K562 (cell line): ENCODE data around the gene ANXA4. TPM values are rescaled to one million over a fixed set of nuclear protein-coding genes. Genes with fewer than 3 reads are reported as not detected.
A peak's percentile ranks its signal among the peaks of the same experiment; 100 is the strongest.

Experiments used
- COPS2 ChIP-seq: fragments of 450-650 bp; conservative IDR thresholded peaks from 2 replicates; pipeline ENCODE4 v1.6.1; 2016; ENCODE audit warnings: mild to moderate bottlenecking, moderate library complexity
- CREM ChIP-seq: IDR thresholded peaks from 2 replicates; pipeline ENCODE4 v1.6.1; 2014; ENCODE audit warnings: antibody characterized with exemption, low read depth
- EP300 ChIP-seq: IDR thresholded peaks from 2 replicates; pipeline ENCODE4 v1.6.1; 2012; ENCODE audit warnings: low read length, improper control_type of control experiment
- HMGN3 ChIP-seq: IDR thresholded peaks from 2 replicates; pipeline ENCODE4 v1.6.1; 2011; ENCODE audit warnings: borderline replicate concordance, low read depth, mild to moderate bottlenecking, mixed read lengths, low read length; ENCODE audit not compliant: insufficient read length; ENCODE audit errors: extremely low read depth
- HNRNPLL ChIP-seq: fragments of 200-400 bp; formaldehyde crosslinking; IDR thresholded peaks from 2 replicates; pipeline ENCODE4 v1.6.1; 2017; ENCODE audit warnings: low read length, low read depth, mild to moderate bottlenecking; ENCODE audit not compliant: poor library complexity, severe bottlenecking
- KLF16 ChIP-seq: IDR thresholded peaks from 2 replicates; pipeline ENCODE4 v1.6.1; 2016; ENCODE audit warnings: antibody characterized with exemption
- MEF2D ChIP-seq: conservative IDR thresholded peaks from 2 replicates; pipeline ENCODE4 v1.6.1; 2016; ENCODE audit warnings: low read depth, missing genetic modification characterization, missing compliant biosample characterization
- MXD1 ChIP-seq: fragments of 250-450 bp; sonication (Bioruptor Pico); IDR thresholded peaks from 2 replicates; pipeline ENCODE4 v1.8.0; 2021; ENCODE audit warnings: borderline replicate concordance, mild to moderate bottlenecking, moderate library complexity; ENCODE audit not compliant: poor library complexity, severe bottlenecking
- NR0B1 ChIP-seq: fragments of 450-650 bp; IDR thresholded peaks from one replicate; pipeline ENCODE4 v1.6.1; 2018; ENCODE audit warnings: mild to moderate bottlenecking, moderate library complexity; ENCODE audit not compliant: partially characterized antibody
- PTTG1 ChIP-seq: fragments of 450-650 bp; IDR thresholded peaks from 2 replicates; pipeline ENCODE4 v1.6.1; 2016; ENCODE audit warnings: low read depth, mild to moderate bottlenecking, missing genetic modification characterization, missing compliant biosample characterization
- RREB1 ChIP-seq: fragments of 250-450 bp; sonication (Bioruptor Pico); IDR thresholded peaks from 2 replicates; pipeline ENCODE4 v1.4.0; 2020
- SIN3A ChIP-seq, 2 experiments: fragments of 150-350 bp in 1 of 2; IDR thresholded peaks; 2 replicates each; pipeline ENCODE4 v1.6.1; 2011 to 2016; ENCODE audit warnings: borderline replicate concordance in 2 of 2, low read depth in 2 of 2, low read length in 2 of 2, mild to moderate bottlenecking in 2 of 2, moderate library complexity in 2 of 2; ENCODE audit not compliant: control insufficient read depth in 1 of 2
- ZNF347 ChIP-seq: fragments of 450-650 bp; formaldehyde crosslinking; IDR thresholded peaks from 2 replicates; pipeline ENCODE4 v1.4.0; 2020; ENCODE audit warnings: low read depth, mild to moderate bottlenecking, moderate library complexity
- ZNF655 ChIP-seq: fragments of 250-450 bp; sonication (Bioruptor Pico); IDR thresholded peaks from 2 replicates; pipeline ENCODE4 v1.5.0; 2021
- polyA plus RNA-seq, 8 experiments: library from polyadenylated mRNA; depleted of rRNA in 4 of 8; stranded (reverse) in 5 of 8; unstranded in 3 of 8; fragments of >200 nt; fragmentation: Nextera tagmentation in 2 of 8; fragmentation: Illumina TruSeq in 1 of 8; extraction: Ambion mirVana in 2 of 8; extraction: Trizol in 1 of 8; gene quantifications; 2 replicates each; pipeline versions ENCODE4 v1.2.1 to v1.2.3, GENCODE V29; 2011 to 2014; ENCODE audit warnings: inconsistent platforms in 1 of 8, missing spikeins in 1 of 8
- total RNA-seq, 7 experiments: library from RNA; depleted of rRNA in 6 of 7; stranded (reverse); fragments of >200 nt in 6 of 7; fragmentation: Illumina TruSeq in 2 of 7; extraction: Trizol in 2 of 7; gene quantifications; 2 replicates each; pipeline versions ENCODE4 v1.2.1 to v1.2.3, GENCODE V29; 2011 to 2021; ENCODE audit warnings: low replicate concordance in 1 of 7

The ANXA4 gene
- total and polyA plus RNA-seq, 9 of the 15 experiments (the other 6 are each of a cell fraction or from before 2014, with no cell fraction given): 3.4 to 13.6 (median 11.6) TPM

GRCh38 chr2:69741575-69742321, at the start of gene ANXA4 (continued):
- no peak for TF ChIP-seq ZNF655 (CRISPR knock-in tag)
- TF ChIP-seq HMGN3: no peak
- TF ChIP-seq RREB1 (CRISPR knock-in tag): no peak
- no peak for TF ChIP-seq PTTG1 (tag)
- no peak for TF ChIP-seq KLF16
- 0 out of 4 replicates have a peak, but pooled peaks of 1 of the 2 experiments have one; percentile 30 for TF ChIP-seq SIN3A (IDR thresholded peaks at IDR 0.05; ENCODE audit: borderline replicate concordance in 2 of 2, control insufficient read depth in 1 of 2, low read depth in 2 of 2, low read length in 2 of 2)
- TF ChIP-seq HNRNPLL: peak; percentile 46
- no peak for TF ChIP-seq EP300
- TF ChIP-seq MXD1: no peak
- TF ChIP-seq MEF2D (tag): no peak
- TF ChIP-seq CREM: no peak; the same call in 1 of the 2 replicates
- TF ChIP-seq COPS2: no peak
- no peak for TF ChIP-seq ZNF347
- TF ChIP-seq NR0B1: no peak
